Peyer's patch (tissue), 4 donors: ENCODE measurements around the gene B3GAT1.

Source experiments
- POLR2A ChIP-seq, 2 donors: fragments of 450-650 bp; IDR thresholded peaks; one replicate each; pipeline ENCODE4 v1.5.1; 2017; ENCODE audit warnings: antibody characterized with exemption in 2 of 2, mild to moderate bottlenecking in 2 of 2, moderate library complexity in 2 of 2
- TF ChIP-seq, protein P1 (sequence below), 6 experiments: fragments of 450-650 bp in 4 of 6; fragments of 200-600 bp in 2 of 6; sonication (generic) in 1 of 6; IDR thresholded peaks; one replicate each; pipeline ENCODE4 v1.5.1; 2017 to 2019; ENCODE audit warnings: antibody characterized with exemption in 6 of 6, mild to moderate bottlenecking in 3 of 6, moderate library complexity in 1 of 6

DNA sequence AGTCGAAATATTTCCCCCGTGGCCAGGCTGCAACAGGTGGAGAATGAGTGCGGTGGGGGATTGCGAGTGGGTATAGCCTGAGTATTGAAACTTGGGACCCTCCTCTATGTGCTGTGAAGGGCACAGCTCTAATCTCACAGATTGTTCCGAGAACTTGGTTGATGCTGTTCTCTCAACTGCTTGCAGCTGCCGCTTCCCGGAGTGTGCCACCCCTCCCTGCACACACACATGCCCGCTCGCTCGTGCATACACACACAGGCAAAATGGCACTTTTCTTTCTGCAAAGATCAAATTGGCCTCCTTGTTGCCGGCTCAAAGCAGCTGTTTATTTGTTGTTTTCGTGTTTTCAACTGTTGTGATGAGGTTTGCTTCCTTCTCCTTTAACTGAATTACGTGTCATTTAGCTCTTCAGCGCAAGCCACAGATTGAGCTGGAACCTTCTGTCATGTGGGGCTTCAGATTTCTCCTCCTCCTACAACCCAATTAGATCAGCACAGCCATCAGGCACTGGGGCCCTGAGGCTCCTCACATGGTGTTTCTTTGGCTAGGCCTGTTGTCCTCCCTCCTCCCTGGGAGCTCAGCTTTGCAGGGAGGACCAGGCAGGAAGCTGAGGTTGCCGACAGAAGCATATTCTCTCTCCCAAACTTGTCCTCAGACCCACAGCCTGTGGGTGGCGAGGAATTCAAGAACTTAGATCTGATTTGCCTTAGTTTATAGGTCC lies 13.9 kb upstream of the B3GAT1 start:
- TF ChIP-seq, protein P1, sequence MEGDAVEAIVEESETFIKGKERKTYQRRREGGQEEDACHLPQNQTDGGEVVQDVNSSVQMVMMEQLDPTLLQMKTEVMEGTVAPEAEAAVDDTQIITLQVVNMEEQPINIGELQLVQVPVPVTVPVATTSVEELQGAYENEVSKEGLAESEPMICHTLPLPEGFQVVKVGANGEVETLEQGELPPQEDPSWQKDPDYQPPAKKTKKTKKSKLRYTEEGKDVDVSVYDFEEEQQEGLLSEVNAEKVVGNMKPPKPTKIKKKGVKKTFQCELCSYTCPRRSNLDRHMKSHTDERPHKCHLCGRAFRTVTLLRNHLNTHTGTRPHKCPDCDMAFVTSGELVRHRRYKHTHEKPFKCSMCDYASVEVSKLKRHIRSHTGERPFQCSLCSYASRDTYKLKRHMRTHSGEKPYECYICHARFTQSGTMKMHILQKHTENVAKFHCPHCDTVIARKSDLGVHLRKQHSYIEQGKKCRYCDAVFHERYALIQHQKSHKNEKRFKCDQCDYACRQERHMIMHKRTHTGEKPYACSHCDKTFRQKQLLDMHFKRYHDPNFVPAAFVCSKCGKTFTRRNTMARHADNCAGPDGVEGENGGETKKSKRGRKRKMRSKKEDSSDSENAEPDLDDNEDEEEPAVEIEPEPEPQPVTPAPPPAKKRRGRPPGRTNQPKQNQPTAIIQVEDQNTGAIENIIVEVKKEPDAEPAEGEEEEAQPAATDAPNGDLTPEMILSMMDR (IDR thresholded peaks at IDR 0.05): no peak
- TF ChIP-seq POLR2A (IDR thresholded peaks at IDR 0.05): no peak
